Measurements from ENCODE around the gene NATD1. TPM values are rescaled to one million over a fixed set of nuclear protein-coding genes. Genes with fewer than 3 reads are reported as not detected.

The NATD1 gene
- total RNA-seq, 2 experiments from 2014 or later, result 3.0 to 3.2 TPM

DNA sequence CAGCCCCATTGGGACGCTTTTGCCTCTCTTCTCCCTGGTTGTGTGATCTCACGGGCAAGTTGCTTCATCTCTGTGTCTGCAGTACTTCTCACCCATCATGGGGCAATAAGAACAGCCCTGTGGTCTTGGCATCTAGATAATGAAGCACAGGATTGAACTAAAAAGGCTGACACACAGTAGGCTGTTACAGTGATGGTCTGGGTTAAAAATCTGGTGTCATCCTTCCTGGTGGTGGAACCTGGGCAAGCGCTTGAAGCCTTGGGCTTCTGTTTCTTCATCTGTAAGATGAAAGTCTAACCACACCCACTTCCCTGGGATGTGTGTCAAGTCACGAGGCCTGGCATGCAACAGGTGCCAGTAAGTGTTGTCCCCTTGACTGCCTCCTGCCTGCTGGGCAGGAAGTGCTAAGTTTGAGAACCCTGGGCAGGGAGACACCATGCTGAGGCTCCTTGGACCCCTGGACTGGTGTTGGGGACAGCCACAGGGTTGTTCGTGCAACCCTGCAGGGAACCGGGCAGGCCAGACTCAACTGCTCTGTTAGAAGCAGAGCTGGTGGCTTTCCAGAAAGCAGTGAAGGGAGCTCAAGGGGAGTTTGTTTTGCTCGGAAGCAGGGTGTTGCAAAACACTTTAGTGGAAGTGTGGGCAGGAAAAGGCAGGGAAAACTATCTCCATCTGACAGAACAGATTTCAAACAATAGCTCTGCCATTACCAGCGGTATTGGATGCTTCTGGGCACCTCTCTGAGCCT is 25.4 kb upstream of the NATD1 start:
- Mint-ChIP-seq H3K9me3 (no peaks in the 10 kb centered on the region), H3K4me1 (peaks cover 61% of the 10 kb centered on the region), H3K27me3 (no peaks in the 10 kb centered on the region), H3K27ac (peak overlapping the region; percentile 90), H3K36me3 (ENCODE audit: low read depth) (peaks cover 3% of the 10 kb centered on the region), H3K4me3 (no peak overlapping the region)
- POLR2A ChIA-PET, result no interaction called here
- peak; percentile 76 for DNase-seq
- CTCF ChIA-PET, result interaction anchor here (1.0 to 2.2 kb wide), 6 partner anchors 10 to 234 kb away, joined by 3 to 10 read pairs (median 7); no protein-coding TSS in a partner anchor

GRCh38 chr17:21277332-21277731 is 24.1 kb upstream of the NATD1 start:
- no peak overlapping the region for H3K27ac Mint-ChIP-seq
- POLR2A ChIA-PET, result no interaction called here
- no peak overlapping the region for H3K4me3 Mint-ChIP-seq

DNA sequence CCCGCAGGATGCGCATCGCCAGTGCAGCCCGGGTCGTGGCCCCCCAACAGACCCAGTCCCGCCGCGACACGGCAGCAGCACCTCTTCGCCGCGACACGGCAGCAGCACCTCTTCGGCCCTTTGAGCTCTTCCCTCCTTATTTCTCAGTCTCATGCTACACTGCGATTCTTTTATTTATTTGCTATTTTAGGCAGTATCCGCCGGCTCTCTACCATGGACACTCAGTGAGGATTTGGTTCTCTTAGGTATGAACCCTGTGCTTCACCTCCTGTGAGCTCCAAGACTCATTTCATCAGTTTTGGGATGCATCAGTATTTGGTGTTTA is 23.0 kb upstream of the NATD1 start:
- H3K4me1 Mint-ChIP-seq, result peaks cover 53% of the 10 kb centered on the region
- peaks cover 3% of the 10 kb centered on the region for H3K36me3 Mint-ChIP-seq (ENCODE audit: low read depth)
- CTCF ChIA-PET, result interaction anchor here (1.0 to 1.6 kb wide), 4 partner anchors 8 to 237 kb away, joined by 3 to 5 read pairs (median 4); no protein-coding TSS in a partner anchor
- peak overlapping the region; percentile 84 for H3K27ac Mint-ChIP-seq
- POLR2A ChIA-PET, result no interaction called here
- peak overlapping the region; percentile 76 for H3K4me3 Mint-ChIP-seq
- H3K9me3 Mint-ChIP-seq, result no peaks in the 10 kb centered on the region
- DNase-seq, result no peak
- no peaks in the 10 kb centered on the region for H3K27me3 Mint-ChIP-seq

More at GRCh38 chr17:21277332-21277731, 24.1 kb upstream of the NATD1 start:
- Mint-ChIP-seq H3K9me3 (no peaks in the 10 kb centered on the region), H3K36me3 (ENCODE audit: low read depth) (peaks cover 3% of the 10 kb centered on the region), H3K27me3 (no peaks in the 10 kb centered on the region), H3K4me1 (peaks cover 53% of the 10 kb centered on the region)
- CTCF ChIA-PET, result interaction anchor here (1.4 to 1.6 kb wide), 2 partner anchors 234 to 236 kb away, joined by 4 to 5 read pairs; no protein-coding TSS in a partner anchor
- no peak for DNase-seq

GRCh38 chr17:21275579-21276263 is 22.5 kb upstream of the NATD1 start:
- POLR2A ChIA-PET, result no interaction called here
- Mint-ChIP-seq H3K27ac (peak overlapping the region; percentile 89), H3K36me3 (ENCODE audit: low read depth) (peaks cover 3% of the 10 kb centered on the region), H3K27me3 (no peaks in the 10 kb centered on the region), H3K4me3 (peak overlapping the region; percentile 76), H3K9me3 (no peaks in the 10 kb centered on the region), H3K4me1 (peaks cover 50% of the 10 kb centered on the region)
- CTCF ChIA-PET, result interaction anchor here (1.0 to 1.2 kb wide), 2 partner anchors 8 to 10 kb away, joined by 3 read pairs; no protein-coding TSS in a partner anchor
- peak; percentile 93 for DNase-seq

DNA sequence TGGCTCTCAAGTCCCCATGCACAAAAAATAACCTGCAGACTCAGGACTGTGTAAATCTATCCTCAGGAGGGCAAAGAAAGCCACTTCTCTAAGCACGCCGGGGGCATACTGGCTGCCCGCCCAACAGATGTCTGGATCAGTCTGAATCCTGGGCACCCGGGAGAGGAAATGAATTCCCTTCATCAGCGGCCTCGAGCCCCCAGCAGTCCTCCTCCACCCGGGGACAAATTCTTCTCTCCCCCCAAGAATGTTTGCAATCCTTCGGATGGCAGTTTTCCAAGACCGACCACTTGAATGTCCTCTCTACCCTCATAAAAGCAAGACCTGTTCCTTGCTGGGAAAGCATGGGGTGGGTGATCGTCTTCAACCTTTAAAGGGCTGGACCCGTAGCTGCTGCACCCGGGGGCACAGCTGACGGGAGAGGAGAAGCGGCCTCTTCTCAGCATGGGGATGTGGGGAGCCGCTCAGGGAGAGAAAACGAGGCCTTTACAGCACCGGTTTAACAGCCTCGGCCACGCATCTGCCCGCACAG is 21.9 kb upstream of the NATD1 start:
- H3K36me3 Mint-ChIP-seq (ENCODE audit: low read depth), result peaks cover 3% of the 10 kb centered on the region
- H3K27me3 Mint-ChIP-seq, result no peaks in the 10 kb centered on the region
- peak overlapping the region; percentile 76 for H3K4me3 Mint-ChIP-seq
- CTCF ChIA-PET, result interaction anchor here (1.0 to 1.2 kb wide), 2 partner anchors 9 kb away, joined by 3 read pairs; no protein-coding TSS in a partner anchor
- peak overlapping the region; percentile 89 for H3K27ac Mint-ChIP-seq
- no peak for DNase-seq
- POLR2A ChIA-PET, result no interaction called here
- H3K9me3 Mint-ChIP-seq, result no peaks in the 10 kb centered on the region
- H3K4me1 Mint-ChIP-seq, result peaks cover 45% of the 10 kb centered on the region

- no peak for DNase-seq
- Mint-ChIP-seq H3K4me3 (no peak overlapping the region), H3K27ac (no peak overlapping the region), H3K4me1 (peaks cover 39% of the 10 kb centered on the region), H3K36me3 (ENCODE audit: low read depth) (no peaks in the 10 kb centered on the region), H3K9me3 (no peaks in the 10 kb centered on the region), H3K27me3 (no peaks in the 10 kb centered on the region)
- POLR2A ChIA-PET, result no interaction called here
- CTCF ChIA-PET, result no interaction called here
Measured at GRCh38 chr17:21272881-21273792, 19.9 kb upstream of the NATD1 start.

DNA sequence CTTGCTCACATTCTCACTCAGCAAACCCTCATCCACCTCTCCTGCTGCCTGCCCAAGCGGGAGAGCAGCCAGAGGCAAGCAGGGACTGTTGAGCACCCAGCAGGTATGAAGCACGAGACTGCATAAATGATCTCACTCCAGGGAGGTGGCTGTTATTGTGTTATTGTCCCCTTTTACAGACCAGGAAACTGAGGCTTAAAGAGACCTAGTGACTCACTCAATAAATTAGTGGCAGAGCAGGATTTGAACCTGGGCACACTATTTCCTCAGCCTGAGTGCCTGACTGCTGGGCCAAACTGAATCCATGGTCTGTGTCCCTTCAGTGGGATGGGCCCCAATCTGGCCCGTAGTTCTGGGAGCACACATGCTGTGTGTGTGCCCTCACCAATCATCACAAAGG is 19.0 kb upstream of the NATD1 start:
- H3K27ac Mint-ChIP-seq, result peak overlapping the region; percentile 15
- H3K4me3 Mint-ChIP-seq, result no peak overlapping the region
- POLR2A ChIA-PET, result no interaction called here
- no peaks in the 10 kb centered on the region for H3K9me3 Mint-ChIP-seq
- CTCF ChIA-PET, result no interaction called here
- H3K36me3 Mint-ChIP-seq (ENCODE audit: low read depth), result no peaks in the 10 kb centered on the region
- no peaks in the 10 kb centered on the region for H3K27me3 Mint-ChIP-seq
- H3K4me1 Mint-ChIP-seq, result peaks cover 40% of the 10 kb centered on the region
- DNase-seq, result no peak

- Mint-ChIP-seq H3K36me3 (ENCODE audit: low read depth) (no peaks in the 10 kb centered on the region), H3K27ac (no peak overlapping the region), H3K4me1 (peaks cover 37% of the 10 kb centered on the region), H3K4me3 (no peak overlapping the region), H3K9me3 (no peaks in the 10 kb centered on the region), H3K27me3 (no peaks in the 10 kb centered on the region)
- CTCF ChIA-PET, result no interaction called here
- DNase-seq, result no peak
- POLR2A ChIA-PET, result no interaction called here
Measured at GRCh38 chr17:21271454-21272183, 18.4 kb upstream of the NATD1 start.

GRCh38 chr17:21269394-21269793 is 16.2 kb upstream of the NATD1 start:
- H3K4me3 Mint-ChIP-seq, result no peak overlapping the region
- H3K9me3 Mint-ChIP-seq, result no peaks in the 10 kb centered on the region
- peak overlapping the region; percentile 90 for H3K27ac Mint-ChIP-seq
- no peaks in the 10 kb centered on the region for H3K36me3 Mint-ChIP-seq (ENCODE audit: low read depth)
- DNase-seq, result no peak
- no peaks in the 10 kb centered on the region for H3K27me3 Mint-ChIP-seq
- CTCF ChIA-PET, result interaction anchor here (0.6 to 2.1 kb wide), 2 partner anchors 10 to 123 kb away, joined by 4 to 7 read pairs; no protein-coding TSS in a partner anchor
- POLR2A ChIA-PET, result no interaction called here
- H3K4me1 Mint-ChIP-seq, result peaks cover 27% of the 10 kb centered on the region

- H3K27ac Mint-ChIP-seq, result peak overlapping the region; percentile 90
- no peak overlapping the region for H3K4me3 Mint-ChIP-seq
- ChIA-PET POLR2A (no interaction called here), CTCF (interaction anchor here (1.2 to 2.1 kb wide), 2 partner anchors 11 to 244 kb away, joined by 4 to 7 read pairs; no protein-coding TSS in a partner anchor)
- DNase-seq, result no peak
- H3K36me3 Mint-ChIP-seq (ENCODE audit: low read depth), result no peaks in the 10 kb centered on the region
- peaks cover 26% of the 10 kb centered on the region for H3K4me1 Mint-ChIP-seq
- H3K27me3 Mint-ChIP-seq, result no peaks in the 10 kb centered on the region
- H3K9me3 Mint-ChIP-seq, result no peaks in the 10 kb centered on the region
Measured at GRCh38 chr17:21268596-21269188, 15.5 kb upstream of the NATD1 start.

GRCh38 chr17:21263376-21263775 is 10.2 kb upstream of the NATD1 start:
- DNase-seq, result no peak
- no peaks in the 10 kb centered on the region for H3K9me3 Mint-ChIP-seq
- ChIA-PET CTCF (interaction anchor here (0.8 kb wide), 1 partner anchor 10 kb away, joined by 3 read pairs; the partner anchor contains the start of gene NATD1), POLR2A (no interaction called here)
- no peaks in the 10 kb centered on the region for H3K36me3 Mint-ChIP-seq (ENCODE audit: low read depth)
- no peaks in the 10 kb centered on the region for H3K27me3 Mint-ChIP-seq
- H3K27ac Mint-ChIP-seq, result no peak overlapping the region
- H3K4me1 Mint-ChIP-seq, result peaks cover 18% of the 10 kb centered on the region
- H3K4me3 Mint-ChIP-seq, result no peak overlapping the region
